GM21367 (cell line): Measurements from ENCODE around the gene ACBD3.

ENCODE experiments used
- ATAC-seq: cut with Tn5 transposase; IDR thresholded peaks from one replicate; pipeline ENCODE4 v1.9.1; 2021; ENCODE audit not compliant: unreplicated experiment

The ACBD3 gene

DNA sequence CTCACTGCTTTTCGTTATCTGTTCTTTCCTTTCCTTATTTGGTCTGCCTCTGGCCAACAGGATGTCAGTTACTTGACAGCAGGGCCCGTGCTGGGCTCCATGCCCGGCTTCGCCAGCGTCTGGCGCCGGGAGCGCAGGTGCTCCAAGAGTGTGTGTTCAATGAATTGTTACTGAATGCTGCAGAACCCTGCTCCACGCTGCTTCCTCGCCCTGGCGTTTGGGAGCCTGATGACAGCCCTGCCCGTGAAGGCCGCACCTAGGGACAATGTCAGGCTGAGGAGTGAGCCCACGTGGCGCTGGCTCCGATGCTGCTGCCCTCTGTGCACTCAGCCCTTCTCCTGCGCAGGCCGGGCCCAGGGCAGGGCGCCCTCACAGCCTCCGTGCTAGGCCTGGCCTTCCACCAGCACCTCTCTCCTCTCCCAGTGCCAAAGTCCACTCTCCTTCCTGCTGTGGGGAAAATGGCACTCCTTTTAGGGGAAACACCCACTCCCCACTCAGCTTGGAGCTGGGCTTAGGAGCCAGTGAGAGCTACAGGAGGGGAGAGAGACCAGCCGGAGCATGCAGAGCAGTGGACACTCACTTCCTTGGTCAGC is 51.4 kb downstream of the ACBD3 start:
- no peak for ATAC-seq

DNA sequence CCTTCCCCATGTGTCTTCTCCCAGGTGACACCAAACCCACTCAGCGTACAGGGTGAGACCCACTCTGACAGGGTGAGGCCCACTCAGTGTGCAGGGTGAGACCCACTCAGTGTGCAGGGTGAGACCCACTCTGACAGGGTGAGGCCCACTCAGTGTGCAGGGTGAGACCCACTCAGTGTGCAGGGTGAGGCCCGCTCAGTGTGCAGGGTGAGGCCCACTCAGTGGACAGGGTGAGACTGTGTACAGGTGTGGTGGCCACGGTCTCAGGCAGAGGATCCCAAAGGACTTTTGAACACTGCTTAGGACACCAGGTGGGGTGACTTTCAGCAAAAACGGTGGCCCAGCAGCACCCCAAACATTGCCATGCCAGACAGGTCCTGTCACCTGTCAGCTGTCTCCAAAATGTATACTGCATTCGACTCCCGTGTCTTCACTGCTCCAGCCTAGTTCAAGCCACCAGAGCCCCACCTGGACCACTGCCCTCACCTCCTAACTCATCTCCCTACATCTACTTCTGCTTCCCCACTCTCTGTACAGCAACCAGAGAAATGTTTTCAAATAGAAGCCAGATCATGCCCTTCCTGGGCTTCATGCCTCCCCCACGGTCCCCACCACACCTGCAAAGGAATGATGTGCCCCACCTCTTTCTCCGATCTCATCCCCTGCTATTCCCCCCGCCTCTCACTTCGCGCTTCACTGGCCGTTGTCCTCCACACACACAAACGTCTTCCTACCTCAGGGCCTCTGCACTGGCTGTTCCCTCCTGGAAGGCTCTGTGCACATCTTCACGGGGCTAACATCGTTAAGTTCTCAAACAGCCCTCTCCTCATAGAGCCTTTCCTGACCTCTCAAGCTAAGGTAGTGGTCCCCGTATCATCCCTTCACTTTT is 52.1 kb downstream of the ACBD3 start:
- no peak for ATAC-seq

DNA sequence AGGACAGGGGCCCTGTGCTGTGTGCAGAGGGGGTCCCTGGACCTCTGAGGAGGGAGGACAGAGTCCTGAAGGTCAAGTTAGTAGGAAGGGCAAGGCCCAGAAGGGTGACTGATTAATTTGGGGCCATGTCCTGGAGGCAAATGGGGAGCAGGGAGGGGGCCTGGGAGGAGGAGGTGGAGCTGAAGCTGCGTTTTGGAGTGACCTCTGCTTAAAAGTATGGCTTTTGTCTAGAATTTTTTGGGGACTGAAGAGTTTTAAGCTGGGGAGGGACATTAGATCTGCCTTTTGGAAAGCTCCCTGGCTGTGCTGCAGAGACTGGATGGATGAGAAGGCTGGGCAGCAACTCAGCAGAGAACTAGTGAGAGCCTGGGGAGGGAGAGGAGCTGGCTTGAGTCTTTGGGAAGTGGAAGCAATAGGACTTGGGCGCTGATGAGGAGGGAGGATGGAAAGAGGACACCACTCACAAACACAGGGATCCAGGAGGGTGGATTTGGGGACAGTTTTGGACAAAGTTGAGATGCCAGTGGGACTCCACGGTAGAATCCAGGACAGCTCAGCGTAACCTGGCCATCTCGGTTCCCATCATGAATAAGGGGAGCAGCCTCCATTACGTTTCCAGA is 52.9 kb downstream of the ACBD3 start:
- ATAC-seq: no peak

DNA sequence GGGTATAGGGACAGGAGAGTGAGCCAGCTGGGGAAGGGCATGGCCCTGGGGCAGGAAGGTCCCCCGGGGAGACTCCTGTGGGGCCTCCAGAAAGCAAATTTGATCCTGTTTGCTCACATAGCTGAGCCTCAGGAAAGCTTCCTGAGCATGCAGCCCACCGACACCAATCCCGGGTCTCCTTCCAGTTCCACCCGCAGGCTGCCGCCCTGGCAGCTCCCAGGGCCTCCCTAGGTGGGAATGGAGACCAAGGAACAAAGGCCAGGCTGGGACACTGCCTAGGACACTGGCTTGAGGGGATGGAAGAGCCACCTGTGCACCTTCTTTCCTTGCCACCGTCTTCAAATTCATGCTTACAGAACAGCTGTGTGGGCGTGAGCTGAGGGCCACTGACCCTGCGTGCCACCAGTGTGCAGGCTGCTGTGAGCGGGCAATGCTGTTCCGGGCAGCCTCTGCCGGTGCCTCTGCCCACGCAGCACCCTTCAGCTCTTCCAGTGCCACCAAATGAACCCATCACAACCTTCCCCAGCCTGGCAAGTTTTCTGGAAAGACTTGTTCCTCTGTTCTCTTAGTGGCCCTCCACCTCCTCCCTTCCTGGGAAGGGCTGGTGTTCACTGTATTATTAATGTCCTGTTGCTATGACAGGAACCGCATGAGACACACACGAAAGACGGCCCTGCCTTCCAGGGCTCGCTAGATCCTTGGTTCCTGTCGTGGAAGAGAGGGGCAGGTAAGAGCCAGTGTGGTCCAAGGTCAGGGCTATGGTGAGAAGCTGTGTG is 53.6 kb downstream of the ACBD3 start:
- ATAC-seq: peak; percentile 48

DNA sequence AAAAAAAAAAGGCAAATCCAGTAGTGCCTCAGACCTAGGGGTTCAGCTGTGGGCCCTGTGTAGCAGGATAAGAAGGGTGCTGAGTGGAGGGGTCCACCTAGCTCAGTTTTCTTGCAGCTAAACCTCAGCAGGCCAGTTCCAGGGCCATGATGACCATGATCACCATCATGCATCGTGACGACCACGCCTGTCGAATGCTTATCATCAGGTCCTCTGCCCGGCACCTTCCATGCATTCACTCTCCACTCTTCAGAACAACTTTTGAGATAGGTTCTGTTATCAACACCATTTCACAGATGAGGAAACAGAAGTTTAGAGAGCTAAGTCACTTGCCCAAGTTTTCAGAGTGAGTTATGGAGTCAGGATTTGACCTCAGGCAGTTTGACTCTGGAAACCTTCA is 54.9 kb downstream of the ACBD3 start:
- ATAC-seq: no peak

DNA sequence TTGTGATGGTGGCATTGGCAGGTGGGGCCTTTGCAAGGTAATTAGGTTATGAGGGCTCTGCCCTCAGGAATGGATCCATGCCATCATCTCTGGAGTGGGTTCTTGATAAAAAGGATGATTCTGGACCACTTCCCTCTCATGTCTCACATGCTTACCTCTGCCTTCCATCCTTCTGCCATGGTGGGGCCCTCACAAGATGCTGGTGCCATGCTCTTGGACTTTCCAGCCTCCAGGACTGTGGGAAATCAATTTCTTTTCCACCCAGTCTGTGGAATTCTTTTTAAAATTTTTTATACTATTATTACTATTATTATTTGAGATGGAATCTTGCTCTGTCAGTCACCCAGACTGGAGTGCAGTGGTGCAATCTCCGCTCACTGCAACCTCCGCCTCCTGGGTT is 57.3 kb downstream of the ACBD3 start:
- ATAC-seq: no peak

DNA sequence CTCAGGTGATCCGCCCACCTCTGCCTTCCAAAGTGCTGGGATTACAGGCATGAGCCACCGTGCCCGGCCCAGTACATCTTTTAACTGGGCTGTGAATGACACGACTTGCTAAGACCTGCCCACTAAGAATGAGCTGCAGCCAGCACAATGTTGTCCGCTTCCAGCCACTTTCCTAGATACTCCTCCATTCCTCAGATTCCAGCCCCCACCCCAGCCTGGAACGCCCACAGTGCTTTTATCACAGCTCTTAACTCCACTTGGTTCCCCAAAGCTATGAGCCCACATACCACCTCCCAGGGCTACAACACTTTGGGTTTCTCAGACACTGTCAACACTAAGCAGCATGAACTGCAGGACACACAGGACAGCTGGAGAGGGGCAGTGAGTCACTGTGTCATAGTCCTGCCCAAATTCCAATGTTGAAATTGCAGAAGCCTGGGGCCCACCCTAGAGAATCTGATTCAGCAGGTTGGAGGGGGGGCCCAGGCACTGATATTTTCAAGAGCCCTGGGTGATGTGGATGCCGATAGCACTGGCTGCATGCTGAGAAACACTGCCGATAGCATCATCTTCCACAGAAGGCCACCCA is 58.0 kb downstream of the ACBD3 start:
- no peak for ATAC-seq

GRCh38 chr1:226126824-226127569 is 59.5 kb downstream of the ACBD3 start:
- ATAC-seq: no peak

- no peak for ATAC-seq
These were observed 60.7 kb downstream of the ACBD3 start for GRCh38 chr1:226125831-226126230.

GRCh38 chr1:226125097-226125630 is 61.4 kb downstream of the ACBD3 start:
- ATAC-seq: peak; percentile 25

- no peak for ATAC-seq
These were observed 62.7 kb downstream of the ACBD3 start for GRCh38 chr1:226123591-226124471.

GRCh38 chr1:226123212-226123560 is 63.4 kb downstream of the ACBD3 start:
- no peak for ATAC-seq

DNA sequence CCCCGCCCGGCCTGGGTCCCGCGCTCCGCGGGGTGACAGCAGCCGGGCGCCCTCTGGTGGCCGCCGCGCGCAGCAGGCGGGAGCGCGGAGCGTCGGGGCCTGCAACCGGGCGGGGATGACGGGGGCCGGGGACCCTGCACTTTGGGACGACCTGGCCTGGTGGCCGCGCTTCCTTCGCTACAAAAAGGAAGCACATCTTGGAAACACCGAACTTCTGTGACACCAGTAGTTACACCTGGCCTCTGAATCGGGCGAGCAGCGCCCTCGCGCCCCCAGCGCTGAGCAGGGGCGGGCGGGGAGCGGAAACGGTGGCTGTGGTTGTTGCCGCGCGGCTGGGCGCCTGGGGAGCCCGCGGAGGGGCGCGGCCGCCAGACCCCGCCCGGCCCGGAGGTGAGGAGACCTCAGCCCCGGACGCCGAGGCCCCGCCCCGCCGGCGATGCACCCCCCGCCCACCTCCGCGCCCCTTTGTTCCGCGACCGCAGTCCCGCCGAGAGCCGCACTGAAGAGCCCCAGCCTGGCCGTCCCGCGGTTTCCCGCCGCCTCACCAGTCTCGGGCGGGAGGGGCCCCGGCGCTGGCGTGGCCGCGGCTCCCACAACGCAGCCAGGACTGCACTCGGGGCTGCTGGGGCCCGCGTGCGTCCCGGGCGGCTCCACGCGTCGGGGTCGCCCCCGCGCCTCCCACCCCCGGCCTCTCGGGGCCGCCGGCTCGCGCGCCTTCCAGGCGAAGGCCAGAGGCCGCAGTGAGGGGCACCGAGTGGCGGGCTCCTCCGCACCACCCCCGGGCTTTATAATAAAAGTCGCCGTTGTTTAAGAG is 64.7 kb downstream of the ACBD3 start:
- ATAC-seq: peak; percentile 52

DNA sequence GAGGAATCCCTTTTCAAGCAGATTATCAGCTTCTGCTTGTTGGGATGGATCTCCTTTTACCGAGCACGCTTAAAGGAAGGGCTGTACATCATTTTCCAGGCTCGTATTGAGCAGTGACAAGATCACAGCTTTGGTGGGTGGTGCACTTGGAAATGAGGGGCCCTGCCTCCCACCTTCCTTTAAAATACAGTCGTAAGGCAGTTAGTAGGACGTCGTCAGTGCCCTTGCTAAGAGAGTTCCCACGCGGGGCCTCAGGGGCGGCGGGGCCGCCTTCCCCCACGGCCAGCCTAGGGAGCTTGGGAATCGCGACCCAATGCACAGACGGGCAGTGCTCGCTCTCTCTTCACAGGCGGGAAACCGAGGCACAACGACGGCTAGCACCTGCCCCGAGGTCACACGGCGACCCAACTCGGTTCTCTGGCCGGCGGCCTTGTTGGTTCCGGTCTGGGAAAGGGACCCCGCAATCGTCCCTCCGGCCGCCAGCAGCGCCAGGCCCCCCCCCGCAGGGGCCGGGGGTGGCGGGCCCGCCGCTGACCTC is 65.4 kb downstream of the ACBD3 start:
- ATAC-seq: no peak

DNA sequence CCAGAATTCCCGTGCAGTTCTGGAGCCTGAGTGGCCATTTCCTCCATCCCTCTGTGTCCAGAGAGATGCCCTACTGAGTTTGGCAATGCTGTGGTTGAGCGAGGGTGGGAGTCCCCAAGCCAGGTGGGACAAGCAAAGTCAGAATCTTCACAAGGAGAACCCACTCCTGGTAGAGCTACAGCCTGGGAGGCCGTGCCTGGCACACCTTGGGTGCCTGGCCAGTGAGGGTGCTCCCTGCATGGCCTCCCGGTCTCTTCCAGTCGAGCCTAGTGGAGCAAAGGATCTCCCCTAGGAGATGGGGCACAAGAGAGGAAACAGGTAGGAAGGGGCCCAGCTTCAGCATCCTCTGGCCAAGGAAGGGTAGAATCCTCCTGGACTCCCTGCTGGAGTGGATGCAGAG is 66.1 kb downstream of the ACBD3 start:
- no peak for ATAC-seq

DNA sequence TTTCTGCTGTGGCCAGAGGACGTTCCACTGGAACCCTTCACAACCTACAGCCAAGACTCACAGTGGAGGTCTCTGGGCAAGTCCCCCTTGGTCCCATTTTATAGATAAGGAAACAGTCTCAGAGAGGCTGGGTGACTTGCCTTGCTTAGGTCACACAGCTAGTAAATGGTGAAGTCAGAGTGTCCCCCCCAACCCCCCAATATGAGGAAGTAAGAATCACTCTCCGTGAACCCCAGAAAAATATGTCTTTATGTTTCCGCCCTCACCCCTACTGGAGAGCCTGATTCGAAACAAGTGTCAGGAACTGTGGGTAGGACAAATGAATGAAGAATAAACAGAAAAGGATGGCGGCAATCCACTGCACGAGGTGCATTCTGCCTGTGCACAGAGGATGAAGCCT is 67.4 kb downstream of the ACBD3 start:
- no peak for ATAC-seq

DNA sequence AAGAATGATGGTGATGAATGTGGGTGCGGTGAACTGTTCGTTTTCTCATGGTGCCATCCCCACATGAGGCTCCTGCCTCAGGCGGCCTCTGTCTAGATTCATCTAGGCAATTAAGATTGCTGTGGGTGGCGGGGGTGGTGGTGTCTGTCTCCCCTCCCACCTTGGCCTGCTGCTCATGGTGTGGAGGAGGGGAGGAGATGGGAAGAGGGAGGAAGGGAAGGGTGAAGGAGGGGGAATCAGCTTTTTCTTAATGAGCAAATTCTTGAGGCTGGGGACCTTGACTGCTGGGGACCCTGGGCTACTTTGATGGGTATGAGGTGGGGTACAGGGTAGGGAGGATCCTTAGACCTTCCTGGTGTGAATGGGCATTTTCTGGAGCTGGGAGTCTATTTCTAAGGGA is 68.2 kb downstream of the ACBD3 start:
- ATAC-seq: no peak

- ATAC-seq: no peak
These were observed 69.2 kb downstream of the ACBD3 start for GRCh38 chr1:226117330-226117729.
